ENCODE data around the gene STAC3.

Gene STAC3

GRCh38 chr12:57280211-57281062 lies 29.4 kb upstream of the STAC3 start (continued):
- TF ChIP-seq HOXC10 (CRISPR knock-in tag; IDR thresholded peaks at IDR 0.05): no peak
- no peak for TF ChIP-seq ZNF302 (tag by site-specific recombination; IDR thresholded peaks at IDR 0.05; ENCODE audit: low read depth)
- TF ChIP-seq ZNF292 (tag by site-specific recombination; IDR thresholded peaks at IDR 0.05; ENCODE audit: borderline replicate concordance, low read depth): no peak
- peak; percentile 40; the same call in 1 of the 2 replicates for TF ChIP-seq ZNF660 (tag by site-specific recombination; IDR thresholded peaks at IDR 0.05)
- no peak for TF ChIP-seq KLF16 (tag by site-specific recombination; IDR thresholded peaks at IDR 0.05)
- TF ChIP-seq, protein P1, sequence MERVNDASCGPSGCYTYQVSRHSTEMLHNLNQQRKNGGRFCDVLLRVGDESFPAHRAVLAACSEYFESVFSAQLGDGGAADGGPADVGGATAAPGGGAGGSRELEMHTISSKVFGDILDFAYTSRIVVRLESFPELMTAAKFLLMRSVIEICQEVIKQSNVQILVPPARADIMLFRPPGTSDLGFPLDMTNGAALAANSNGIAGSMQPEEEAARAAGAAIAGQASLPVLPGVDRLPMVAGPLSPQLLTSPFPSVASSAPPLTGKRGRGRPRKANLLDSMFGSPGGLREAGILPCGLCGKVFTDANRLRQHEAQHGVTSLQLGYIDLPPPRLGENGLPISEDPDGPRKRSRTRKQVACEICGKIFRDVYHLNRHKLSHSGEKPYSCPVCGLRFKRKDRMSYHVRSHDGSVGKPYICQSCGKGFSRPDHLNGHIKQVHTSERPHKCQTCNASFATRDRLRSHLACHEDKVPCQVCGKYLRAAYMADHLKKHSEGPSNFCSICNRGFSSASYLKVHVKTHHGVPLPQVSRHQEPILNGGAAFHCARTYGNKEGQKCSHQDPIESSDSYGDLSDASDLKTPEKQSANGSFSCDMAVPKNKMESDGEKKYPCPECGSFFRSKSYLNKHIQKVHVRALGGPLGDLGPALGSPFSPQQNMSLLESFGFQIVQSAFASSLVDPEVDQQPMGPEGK (tag by site-specific recombination; IDR thresholded peaks at IDR 0.05): peak; percentile 35; the same call in 1 of the 2 replicates
- 0 out of 2 replicates have a peak, but pooled peaks have one; percentile 24 for TF ChIP-seq ZNF398 (tag by site-specific recombination; IDR thresholded peaks at IDR 0.05)
- TF ChIP-seq ZNF621 (tag by site-specific recombination; IDR thresholded peaks at IDR 0.05): no peak
- TF ChIP-seq OSR2 (tag by site-specific recombination; IDR thresholded peaks at IDR 0.05): peak; percentile 82
- no peak for TF ChIP-seq ZNF211 (tag by site-specific recombination; IDR thresholded peaks at IDR 0.05; ENCODE audit: low read depth)
- TF ChIP-seq ZNF24 (tag by site-specific recombination; IDR thresholded peaks at IDR 0.05): peak; percentile 60; the same call in 1 of the 2 replicates
- TF ChIP-seq ZNF214 (tag by site-specific recombination; IDR thresholded peaks at IDR 0.05; ENCODE audit: borderline replicate concordance): no peak
- no peak for TF ChIP-seq ZNF555 (tag by site-specific recombination; conservative IDR thresholded peaks at IDR 0.05)
- no peak for TF ChIP-seq KLF8 (tag by site-specific recombination; IDR thresholded peaks at IDR 0.05)

DNA sequence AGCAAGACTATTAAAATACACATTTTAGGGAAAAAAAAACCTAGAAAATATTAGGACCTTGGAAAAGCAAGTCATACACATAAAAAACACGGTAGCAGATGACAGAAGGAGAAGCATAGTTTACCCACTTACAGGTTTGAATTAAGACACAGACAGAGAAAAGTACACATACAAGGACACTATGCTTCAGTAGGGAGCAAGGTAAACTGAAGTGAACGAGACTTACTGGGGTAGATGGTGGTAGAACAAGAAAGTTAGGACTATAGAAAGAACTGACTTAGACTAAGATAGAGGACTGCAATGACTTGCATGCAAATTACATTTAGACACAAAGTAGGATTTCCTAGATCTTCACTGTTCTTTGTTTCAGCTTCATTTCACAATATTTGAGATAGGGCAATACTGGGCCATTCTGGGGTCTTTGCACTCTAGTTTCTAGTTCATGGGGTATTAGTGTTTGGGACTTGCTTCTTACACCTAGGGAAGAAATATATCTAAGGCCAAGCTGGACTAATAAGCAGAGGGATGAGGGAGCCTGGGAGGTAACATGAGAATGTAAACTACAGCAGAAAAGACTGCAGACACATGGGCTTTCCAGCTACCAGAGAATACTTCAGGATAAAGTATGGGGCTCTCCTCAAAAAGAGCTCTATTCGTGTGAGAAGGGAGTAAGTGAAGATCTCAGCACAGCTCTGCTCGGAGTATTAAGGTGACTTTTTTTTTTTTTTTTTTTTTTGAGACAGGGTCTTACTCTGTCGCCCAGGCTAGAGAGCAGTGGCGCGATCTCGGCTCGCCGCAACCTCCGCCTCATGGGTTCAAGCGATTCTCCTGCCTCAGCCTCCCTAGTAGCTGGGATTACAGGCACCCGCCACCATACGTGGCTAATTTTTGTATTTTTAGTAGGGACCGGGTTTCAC lies 27.7 kb upstream of the STAC3 start:
- 0 out of 2 replicates have a peak, but pooled peaks cover 7% of the 10 kb centered on the region for H3K4me1 ChIP-seq (ENCODE audit: control insufficient read depth, insufficient read depth, low read length)
- peaks cover 27 to 57% of the 10 kb centered on the region in 2 experiments for H3K36me3 ChIP-seq (ENCODE audit: control insufficient read depth in 2 of 2, insufficient read depth in 1 of 2, low read length in 2 of 2)
- no peaks in the 10 kb centered on the region for H3K9me3 ChIP-seq (ENCODE audit: control insufficient read depth, insufficient read depth, low read depth, low read length)
- no peak overlapping the region for H3K27ac ChIP-seq (ENCODE audit: extremely low read depth, low read depth, low read length)
- ChIA-PET POLR2A (interaction anchor here (0.9 kb wide), 1 partner anchor 11 kb away, joined by 3 read pairs; no protein-coding TSS in a partner anchor), CTCF (interaction anchor here (0.5 to 2.5 kb wide), 3 partner anchors 15 to 89 kb away, joined by 3 to 9 read pairs (median 4); no protein-coding TSS in a partner anchor)
- TF ChIP-seq ZNF146 (tag by site-specific recombination; IDR thresholded peaks at IDR 0.05) (no peak), ZNF514 (tag by site-specific recombination; IDR thresholded peaks at IDR 0.05) (no peak), ZBTB1 (tag by site-specific recombination; IDR thresholded peaks at IDR 0.05) (no peak), ZNF416 (tag by site-specific recombination; IDR thresholded peaks at IDR 0.05) (no peak), EGR2 (tag by site-specific recombination; IDR thresholded peaks at IDR 0.05; ENCODE audit: low read depth) (no peak), ZNF350 (tag by site-specific recombination; IDR thresholded peaks at IDR 0.05) (no peak), ZNF266 (tag by site-specific recombination; IDR thresholded peaks at IDR 0.05; ENCODE audit: low read depth) (no peak), ZNF221 (tag by site-specific recombination; IDR thresholded peaks at IDR 0.05; ENCODE audit: borderline replicate concordance) (no peak), ZNF488 (tag by site-specific recombination; IDR thresholded peaks at IDR 0.05) (no peak), ZNF843 (tag by site-specific recombination; IDR thresholded peaks at IDR 0.05) (no peak), HOXC10 (CRISPR knock-in tag; IDR thresholded peaks at IDR 0.05) (no peak)
- TF ChIP-seq, protein P2, sequence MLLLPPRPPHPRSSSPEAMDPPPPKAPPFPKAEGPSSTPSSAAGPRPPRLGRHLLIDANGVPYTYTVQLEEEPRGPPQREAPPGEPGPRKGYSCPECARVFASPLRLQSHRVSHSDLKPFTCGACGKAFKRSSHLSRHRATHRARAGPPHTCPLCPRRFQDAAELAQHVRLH (tag by site-specific recombination; IDR thresholded peaks at IDR 0.05): no peak
- TF ChIP-seq, protein P3, sequence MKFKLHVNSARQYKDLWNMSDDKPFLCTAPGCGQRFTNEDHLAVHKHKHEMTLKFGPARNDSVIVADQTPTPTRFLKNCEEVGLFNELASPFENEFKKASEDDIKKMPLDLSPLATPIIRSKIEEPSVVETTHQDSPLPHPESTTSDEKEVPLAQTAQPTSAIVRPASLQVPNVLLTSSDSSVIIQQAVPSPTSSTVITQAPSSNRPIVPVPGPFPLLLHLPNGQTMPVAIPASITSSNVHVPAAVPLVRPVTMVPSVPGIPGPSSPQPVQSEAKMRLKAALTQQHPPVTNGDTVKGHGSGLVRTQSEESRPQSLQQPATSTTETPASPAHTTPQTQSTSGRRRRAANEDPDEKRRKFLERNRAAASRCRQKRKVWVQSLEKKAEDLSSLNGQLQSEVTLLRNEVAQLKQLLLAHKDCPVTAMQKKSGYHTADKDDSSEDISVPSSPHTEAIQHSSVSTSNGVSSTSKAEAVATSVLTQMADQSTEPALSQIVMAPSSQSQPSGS (tag by site-specific recombination; IDR thresholded peaks at IDR 0.05; ENCODE audit: low read depth): no peak
- no peak overlapping the region for H3K4me3 ChIP-seq (ENCODE audit: low read depth, low read length)

Data from HEK293 (cell line).